ENCODE measurements around the gene CTNNA3.

- TF ChIP-seq CTCF (IDR thresholded peaks at IDR 0.05) (no peak), POLR2AphosphoS5 (IDR thresholded peaks at IDR 0.05; ENCODE audit: low read depth, low read length) (no peak), REST (IDR thresholded peaks at IDR 0.05; ENCODE audit: insufficient read depth in 1 of 2, low read depth in 2 of 2, low read length in 1 of 2) (no peak), TCF7L2 (IDR thresholded peaks at IDR 0.05; ENCODE audit: low read depth, low read length) (no peak)
Measured at GRCh38 chr10:66811211-66811610, 884.8 kb downstream of the CTNNA3 start.
